HCT116 (cell line): ENCODE results near the gene RNF112. TPM values are rescaled to one million over a fixed set of nuclear protein-coding genes. Genes with fewer than 3 reads are reported as not detected.

ENCODE experiments used
- ATAC-seq: fragments of 200-7000 bp; cut with Tn5 transposase; 2 replicates; pipeline ENCODE4 v1.9.1; 2020; ENCODE audit warnings: mild to moderate bottlenecking, moderate library complexity
- BruUV-seq: library from RNA; stranded (reverse); fragments of 400-500 nt; replicated peaks from 2 replicates; lab custom pipeline; 2021; lab: Mats Ljungman, UMichigan
- CTCF ChIA-PET: fragments of 300-600 bp; sonication (Branson Sonifier 250); formaldehyde crosslinking; loops from one replicate; lab custom pipeline; 2021; ENCODE audit warnings: antibody characterized with exemption; lab: Charles Lee
- POLR2A ChIA-PET: fragments of 300-600, 350-600 bp; sonication (Branson Sonifier 250); formaldehyde crosslinking; loops from one replicate; lab custom pipeline; 2021; ENCODE audit warnings: antibody characterized with exemption; lab: Charles Lee
- RAD21 ChIA-PET, 2 experiments: fragments of 300-600 bp; sonication (Branson Sonifier 250); formaldehyde crosslinking; loops; one replicate each; lab custom pipeline; 2023; ENCODE audit warnings: low total read pairs in 2 of 2; ENCODE audit not compliant: uncharacterized antibody in 2 of 2, unreplicated experiment in 2 of 2, low non-redundant PET in 1 of 2; lab: Charles Lee
- DNase-seq: peaks from one replicate; pipeline ENCODE4 v3.0.0-alpha.2; 2010; ENCODE audit warnings: low read depth, low spot score
- H2AFZ ChIP-seq: fragments of 200-600 bp; shearing (Covaris generic), sonication (generic); 2 replicates; pipeline ENCODE4 v1.6.1; 2017; ENCODE audit warnings: low read depth, mixed run types, mixed read lengths, antibody characterized with exemption, low read length; ENCODE audit not compliant: poor library complexity, severe bottlenecking
- H3K27ac ChIP-seq: 2 replicates; pipeline ENCODE4 v1.5.1; 2012; ENCODE audit warnings: low read depth, low read length
- H3K27me3 ChIP-seq: fragments of 200-600 bp; sonication (generic); 2 replicates; pipeline ENCODE4 v1.6.1; 2016; ENCODE audit warnings: mixed run types, low read length, mixed read lengths; ENCODE audit not compliant: insufficient read depth
- H3K36me3 ChIP-seq, 2 experiments: fragments of 200-500 bp in 1 of 2; fragments of 200-600 bp in 1 of 2; sonication (Bioruptor generic) in 1 of 2; sonication (generic) in 1 of 2; 2 replicates each; pipeline versions ENCODE4 v1.5.1 to v1.6.1; 2014 to 2016; ENCODE audit warnings: low read length in 2 of 2, inconsistent platforms in 1 of 2, mixed read lengths in 1 of 2, mixed run types in 1 of 2; ENCODE audit not compliant: insufficient read depth in 2 of 2, control insufficient read depth in 1 of 2
- H3K4me1 ChIP-seq, 2 experiments: fragments of 200-600 bp in 1 of 2; sonication (generic) in 1 of 2; 2 replicates each; pipeline versions ENCODE4 v1.5.1 to v1.6.1; 2012 to 2017; ENCODE audit warnings: low read length in 2 of 2, inconsistent platforms in 1 of 2, mild to moderate bottlenecking in 1 of 2, mixed read lengths in 1 of 2, mixed run types in 1 of 2, moderate library complexity in 1 of 2; ENCODE audit not compliant: insufficient read depth in 2 of 2, control insufficient read depth in 1 of 2
- H3K4me2 ChIP-seq: fragments of 200-600 bp; sonication (generic); 2 replicates; pipeline ENCODE4 v1.6.1; 2017; ENCODE audit warnings: mixed run types, low read length, mixed read lengths
- H3K4me3 ChIP-seq, 2 experiments: fragments of 200-600 bp in 1 of 2; sonication (generic) in 1 of 2; replicated peaks in 1 of 2; 2 replicates each; pipeline ENCODE4 v1.5.1; 2011 to 2016; ENCODE audit warnings: low read length in 2 of 2, control low read depth in 1 of 2, low read depth in 1 of 2, mild to moderate bottlenecking in 1 of 2, mixed read lengths in 1 of 2, mixed run types in 1 of 2
- H3K79me2 ChIP-seq: fragments of 200-600 bp; sonication (generic); 2 replicates; pipeline ENCODE4 v1.6.1; 2017; ENCODE audit warnings: mild to moderate bottlenecking, mixed run types, low read length, moderate library complexity, mixed read lengths; ENCODE audit not compliant: insufficient read depth
- H3K9ac ChIP-seq: fragments of 200-600 bp; sonication (generic); 2 replicates; pipeline ENCODE4 v1.6.1; 2016; ENCODE audit warnings: low read length, mixed read lengths
- H3K9me2 ChIP-seq: fragments of 200-600 bp; sonication (generic), shearing (Covaris generic); 2 replicates; pipeline ENCODE4 v1.6.1; 2017; ENCODE audit warnings: mixed run types, mild to moderate bottlenecking, moderate library complexity; ENCODE audit not compliant: insufficient read depth
- H3K9me3 ChIP-seq, 2 experiments: fragments of 200-500 bp in 1 of 2; fragments of 200-600 bp in 1 of 2; sonication (Bioruptor generic) in 1 of 2; sonication (generic) in 1 of 2; 2 replicates each; pipeline ENCODE4 v1.6.1; 2014 to 2017; ENCODE audit warnings: low read length in 2 of 2, mixed read lengths in 2 of 2, inconsistent platforms in 1 of 2, low read depth in 1 of 2, mild to moderate bottlenecking in 1 of 2, mixed run types in 1 of 2, moderate library complexity in 1 of 2; ENCODE audit not compliant: control insufficient read depth in 1 of 2, insufficient read depth in 1 of 2
- H4K20me1 ChIP-seq: fragments of 200-600 bp; sonication (generic), shearing (Covaris generic); 2 replicates; pipeline ENCODE4 v1.6.1; 2017; ENCODE audit warnings: mixed run types, mild to moderate bottlenecking, moderate library complexity; ENCODE audit not compliant: insufficient read depth
- CEBPB ChIP-seq: IDR thresholded peaks from 2 replicates; pipeline ENCODE4 v1.6.1; 2012; ENCODE audit warnings: low read depth
- EGR1 ChIP-seq: IDR thresholded peaks from 2 replicates; pipeline ENCODE4 v1.6.1; 2012; ENCODE audit warnings: low read depth
- EZH2 ChIP-seq: fragments of 200-600 bp; sonication (generic); IDR thresholded peaks from 2 replicates; pipeline ENCODE4 v1.6.1; 2017; ENCODE audit warnings: antibody characterized with exemption, mixed run types
- EZH2phosphoT487 ChIP-seq: fragments of 200-600 bp; IDR thresholded peaks from 2 replicates; pipeline ENCODE4 v1.6.1; 2018; ENCODE audit warnings: antibody characterized with exemption, borderline replicate concordance
- SP1 ChIP-seq: IDR thresholded peaks from 2 replicates; pipeline ENCODE4 v1.6.1; 2012; ENCODE audit warnings: low read depth
- YY1 ChIP-seq: IDR thresholded peaks from 2 replicates; pipeline ENCODE4 v1.6.1; 2011; ENCODE audit warnings: low read length, low read depth, moderate library complexity, mild to moderate bottlenecking; ENCODE audit not compliant: insufficient replicate concordance; ENCODE audit errors: extremely low read depth
- ZFX ChIP-seq: fragments of 450-650 bp; IDR thresholded peaks from 2 replicates; pipeline ENCODE4 v1.6.1; 2017
- ZNF274 ChIP-seq: fragments of 200-500 bp; sonication (Bioruptor generic); IDR thresholded peaks from 2 replicates; pipeline ENCODE4 v1.6.1; 2014; ENCODE audit warnings: mild to moderate bottlenecking, low read depth, low read length, inconsistent platforms
- intact Hi-C: fragments of 100-400 bp; cut with micrococcal nuclease; formaldehyde crosslinking; loops from 2 replicates; pipeline ENCODE4 v1.10.0; 2022
- total RNA-seq: library from RNA; stranded (reverse); gene quantifications from one replicate; pipeline ENCODE4 v1.2.1, GENCODE V29; 2021; ENCODE audit not compliant: unreplicated experiment
- TF ChIP-seq, protein P1 (sequence below): IDR thresholded peaks from 2 replicates; pipeline ENCODE4 v1.6.1; 2011; ENCODE audit warnings: mild to moderate bottlenecking, low read length, moderate library complexity; ENCODE audit not compliant: insufficient replicate concordance; ENCODE audit errors: extremely low read depth
- TF ChIP-seq, protein P2 (sequence below): IDR thresholded peaks from 2 replicates; pipeline ENCODE4 v1.6.1; 2012
- TF ChIP-seq, protein P3 (sequence below), 3 experiments: fragments of 200-600 bp in 1 of 3; sonication (generic) in 1 of 3; IDR thresholded peaks in 2 of 3; conservative IDR thresholded peaks in 1 of 3; 2 replicates each; pipeline ENCODE4 v1.5.1; 2012 to 2017; ENCODE audit warnings: low read depth in 2 of 3, low read length in 2 of 3, antibody characterized with exemption in 1 of 3, borderline replicate concordance in 1 of 3, control low read depth in 1 of 3, mild to moderate bottlenecking in 1 of 3, mixed read lengths in 1 of 3, mixed run types in 1 of 3, moderate library complexity in 1 of 3; ENCODE audit not compliant: insufficient read depth in 1 of 3

RNF112 gene
- total RNA-seq, 1 experiment from 2014 or later, result 0.98 TPM

DNA sequence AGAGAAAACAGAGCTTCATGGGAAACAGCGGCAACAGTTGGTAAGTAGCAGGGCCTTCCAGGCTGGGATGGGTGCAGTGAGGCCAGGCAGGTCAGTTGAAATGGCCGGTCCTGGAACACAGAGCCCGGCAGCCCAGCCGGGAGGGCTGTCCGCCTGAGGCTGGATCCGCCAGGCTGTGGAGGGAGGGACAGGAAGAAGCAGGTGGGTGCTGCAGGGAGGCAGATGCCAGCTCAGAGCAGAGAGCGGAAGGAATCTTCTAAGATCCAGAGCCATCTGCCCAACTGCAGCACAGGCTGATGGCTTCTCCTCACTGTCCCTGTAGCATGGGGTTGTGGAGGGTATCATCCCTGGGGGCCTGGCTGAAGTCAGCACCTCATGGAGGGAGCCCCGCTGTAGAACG, 599 bp downstream of the RNF112 start:
- ChIA-PET POLR2A (no interaction called here), RAD21 (no interaction called here), CTCF (no interaction called here)
- H3K36me3 ChIP-seq, result no peaks in the 10 kb centered on the region
- no TSS peak for BruUV-seq
- intact Hi-C loops, result no loop called here
- no peaks in the 10 kb centered on the region for H3K9me2 ChIP-seq
- no peak for TF ChIP-seq YY1
- no peak for TF ChIP-seq ZNF274
- TF ChIP-seq, protein P1, sequence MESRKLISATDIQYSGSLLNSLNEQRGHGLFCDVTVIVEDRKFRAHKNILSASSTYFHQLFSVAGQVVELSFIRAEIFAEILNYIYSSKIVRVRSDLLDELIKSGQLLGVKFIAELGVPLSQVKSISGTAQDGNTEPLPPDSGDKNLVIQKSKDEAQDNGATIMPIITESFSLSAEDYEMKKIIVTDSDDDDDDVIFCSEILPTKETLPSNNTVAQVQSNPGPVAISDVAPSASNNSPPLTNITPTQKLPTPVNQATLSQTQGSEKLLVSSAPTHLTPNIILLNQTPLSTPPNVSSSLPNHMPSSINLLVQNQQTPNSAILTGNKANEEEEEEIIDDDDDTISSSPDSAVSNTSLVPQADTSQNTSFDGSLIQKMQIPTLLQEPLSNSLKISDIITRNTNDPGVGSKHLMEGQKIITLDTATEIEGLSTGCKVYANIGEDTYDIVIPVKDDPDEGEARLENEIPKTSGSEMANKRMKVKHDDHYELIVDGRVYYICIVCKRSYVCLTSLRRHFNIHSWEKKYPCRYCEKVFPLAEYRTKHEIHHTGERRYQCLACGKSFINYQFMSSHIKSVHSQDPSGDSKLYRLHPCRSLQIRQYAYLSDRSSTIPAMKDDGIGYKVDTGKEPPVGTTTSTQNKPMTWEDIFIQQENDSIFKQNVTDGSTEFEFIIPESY, result no peak
- no peak overlapping the region for H3K9ac ChIP-seq
- H3K79me2 ChIP-seq, result no peaks in the 10 kb centered on the region
- H3K4me3 ChIP-seq, result no peak overlapping the region
- no peak overlapping the region for H3K27ac ChIP-seq
- no peak overlapping the region for H3K4me2 ChIP-seq
- H3K9me3 ChIP-seq, result no peaks in the 10 kb centered on the region
- peaks cover 9 to 16% of the 10 kb centered on the region in 2 experiments; a peak in 3 of 4 replicates for H3K4me1 ChIP-seq
- H3K27me3 ChIP-seq, result no peaks in the 10 kb centered on the region
- no peak for ATAC-seq
- H2AFZ ChIP-seq, result no peak overlapping the region
- no peak for DNase-seq
- H4K20me1 ChIP-seq, result no peaks in the 10 kb centered on the region

DNA sequence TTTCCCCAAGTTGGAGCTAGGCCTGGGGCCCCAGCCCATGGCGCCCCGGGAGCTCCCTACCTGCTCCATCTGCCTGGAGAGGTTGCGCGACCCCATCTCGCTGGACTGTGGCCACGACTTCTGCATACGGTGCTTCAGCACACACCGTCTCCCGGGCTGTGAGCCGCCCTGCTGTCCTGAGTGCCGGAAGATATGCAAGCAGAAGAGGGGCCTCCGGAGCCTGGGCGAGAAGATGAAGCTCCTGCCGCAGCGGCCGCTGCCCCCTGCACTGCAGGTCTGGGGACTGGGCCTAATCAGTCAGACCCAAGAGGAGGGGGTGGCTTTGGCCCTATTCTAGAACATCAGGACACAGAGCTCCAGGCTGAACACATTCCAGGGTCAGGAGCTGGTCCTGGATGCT, 1.5 kb downstream of the RNF112 start:
- BruUV-seq, result no TSS peak
- H3K9ac ChIP-seq, result no peak overlapping the region
- H3K27me3 ChIP-seq, result no peaks in the 10 kb centered on the region
- no peak for TF ChIP-seq ZFX
- TF ChIP-seq, protein P2, sequence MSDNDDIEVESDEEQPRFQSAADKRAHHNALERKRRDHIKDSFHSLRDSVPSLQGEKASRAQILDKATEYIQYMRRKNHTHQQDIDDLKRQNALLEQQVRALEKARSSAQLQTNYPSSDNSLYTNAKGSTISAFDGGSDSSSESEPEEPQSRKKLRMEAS, result no peak
- TF ChIP-seq, protein P3, sequence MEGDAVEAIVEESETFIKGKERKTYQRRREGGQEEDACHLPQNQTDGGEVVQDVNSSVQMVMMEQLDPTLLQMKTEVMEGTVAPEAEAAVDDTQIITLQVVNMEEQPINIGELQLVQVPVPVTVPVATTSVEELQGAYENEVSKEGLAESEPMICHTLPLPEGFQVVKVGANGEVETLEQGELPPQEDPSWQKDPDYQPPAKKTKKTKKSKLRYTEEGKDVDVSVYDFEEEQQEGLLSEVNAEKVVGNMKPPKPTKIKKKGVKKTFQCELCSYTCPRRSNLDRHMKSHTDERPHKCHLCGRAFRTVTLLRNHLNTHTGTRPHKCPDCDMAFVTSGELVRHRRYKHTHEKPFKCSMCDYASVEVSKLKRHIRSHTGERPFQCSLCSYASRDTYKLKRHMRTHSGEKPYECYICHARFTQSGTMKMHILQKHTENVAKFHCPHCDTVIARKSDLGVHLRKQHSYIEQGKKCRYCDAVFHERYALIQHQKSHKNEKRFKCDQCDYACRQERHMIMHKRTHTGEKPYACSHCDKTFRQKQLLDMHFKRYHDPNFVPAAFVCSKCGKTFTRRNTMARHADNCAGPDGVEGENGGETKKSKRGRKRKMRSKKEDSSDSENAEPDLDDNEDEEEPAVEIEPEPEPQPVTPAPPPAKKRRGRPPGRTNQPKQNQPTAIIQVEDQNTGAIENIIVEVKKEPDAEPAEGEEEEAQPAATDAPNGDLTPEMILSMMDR (IDR thresholded peaks at IDR 0.05 in 2 of 3, conservative IDR thresholded peaks at IDR 0.05 in 1 of 3; ENCODE audit: borderline replicate concordance in 1 of 3, insufficient read depth in 1 of 3, low read depth in 2 of 3, low read length in 2 of 3), result no peak
- no peak for TF ChIP-seq EZH2phosphoT487
- TF ChIP-seq EZH2, result no peak
- no peak for TF ChIP-seq CEBPB
- TF ChIP-seq SP1, result no peak
- no peak for TF ChIP-seq EGR1
- no peak for TF ChIP-seq ZNF274
- H4K20me1 ChIP-seq, result no peaks in the 10 kb centered on the region
- no peak overlapping the region for H3K4me2 ChIP-seq
- ChIA-PET CTCF (no interaction called here), RAD21 (no interaction called here), POLR2A (no interaction called here)
- H3K9me3 ChIP-seq, result no peaks in the 10 kb centered on the region
- no peaks in the 10 kb centered on the region for H3K9me2 ChIP-seq
- no peaks in the 10 kb centered on the region for H3K36me3 ChIP-seq
- H3K79me2 ChIP-seq, result no peaks in the 10 kb centered on the region
- no peak overlapping the region for H3K27ac ChIP-seq
- peaks cover 9 to 16% of the 10 kb centered on the region in 2 experiments; a peak in 3 of 4 replicates for H3K4me1 ChIP-seq
- intact Hi-C loops, result no loop called here
- no peak for ATAC-seq
- no peak overlapping the region for H3K4me3 ChIP-seq
- DNase-seq, result no peak
- no peak overlapping the region for H2AFZ ChIP-seq
